Ovary (tissue), 9 donors: ENCODE results near the gene KCNK2. TPM values are rescaled to one million over a fixed set of nuclear protein-coding genes. Genes with fewer than 3 reads are reported as not detected.

ENCODE experiments used
- DNase-seq, 5 donors: peaks; one replicate each; pipeline ENCODE4 v3.0.0-alpha.2; 2019 to 2020
- H3K27ac ChIP-seq, 2 donors: fragments of 200-600 bp; one replicate each; pipeline versions ENCODE4 v1.5.1 to v1.8.0; 2019 to 2022
- H3K27me3 ChIP-seq: fragments of 200-600 bp; one replicate; pipeline ENCODE4 v1.8.0; 2022
- H3K36me3 ChIP-seq: fragments of 200-600 bp; sonication (generic); one replicate; pipeline ENCODE4 v1.5.1; 2019
- H3K4me1 ChIP-seq: one replicate; pipeline ENCODE4 v1.8.1; 2013; ENCODE audit warnings: mild to moderate bottlenecking, moderate library complexity; ENCODE audit not compliant: insufficient read depth
- H3K4me3 ChIP-seq: fragments of 200-600 bp; sonication (generic); one replicate; pipeline ENCODE4 v1.5.1; 2017
- H3K9me3 ChIP-seq, 2 donors: fragments of 200-600 bp in 1 of 2; sonication (generic) in 1 of 2; one replicate each; pipeline versions ENCODE4 v1.5.1 to v1.8.1; 2013 to 2019; ENCODE audit warnings: mild to moderate bottlenecking in 1 of 2, moderate library complexity in 1 of 2
- EP300 ChIP-seq: sonication (generic); formaldehyde crosslinking; IDR thresholded peaks from one replicate; pipeline ENCODE4 v1.6.1; 2017; ENCODE audit warnings: antibody characterized with exemption
- POLR2A ChIP-seq: fragments of 450-650 bp; IDR thresholded peaks from one replicate; pipeline ENCODE4 v1.6.1; 2017; ENCODE audit warnings: antibody characterized with exemption, mild to moderate bottlenecking, moderate library complexity
- WGBS, 3 donors: extraction: QIAGEN DNeasy Blood & Tissue Kit in 1 of 3; methylation state at CpG; one replicate each; pipeline versions ENCODE4 v1.1.5 to v1.1.7; 2013 to 2017; 5-methylcytosine and 5-hydroxymethylcytosine counted together
- intact Hi-C, 4 donors: fragments of 100-400 bp; cut with DNase I; formaldehyde crosslinking; loops; one replicate each; pipeline versions ENCODE4 v1.11.0 to v1.15.1; 2022 to 2023
- polyA plus RNA-seq, 2 donors: library from polyadenylated mRNA; stranded (reverse); fragments of 200-250 nt in 1 of 2; fragments of 350-450 nt in 1 of 2; fragmentation: Illumina TruSeq in 1 of 2; extraction: RNeasy Lipid Tissue Mini Kit (QIAGEN cat#74804) in 1 of 2; gene quantifications; one replicate each; pipeline ENCODE4 v1.2.3, GENCODE V29; 2013 to 2014
- total RNA-seq, 7 donors: library from RNA; depleted of rRNA in 2 of 7; stranded (reverse); fragments of >200 nt in 2 of 7; fragmentation: NEBNext Ultra II Directional in 3 of 7; extraction: Animal tissue kit (Norgen Biotek cat#: 25700) in 3 of 7; gene quantifications; one replicate each; pipeline versions ENCODE4 v1.1.0 to v1.2.4, GENCODE V29; 2016 to 2023
- TF ChIP-seq, protein P1 (sequence below), 3 donors: fragments of 450-650 bp in 2 of 3; fragments of 200-600 bp in 1 of 3; IDR thresholded peaks; one replicate each; pipeline versions ENCODE4 v1.5.1 to v1.8.0; 2016 to 2022; ENCODE audit warnings: antibody characterized with exemption in 3 of 3, mild to moderate bottlenecking in 1 of 3
- donor health status: DM: no; HTN: no; CAD: no; lungs with moderate emphysema.
- donor health status: DM: no; HTN: no; CAD: no.
- donor health status: Bipolar disorder and iron deficiency.
- donor health status: DM: yes; HTN: yes; CAD: no.
- donor health status: DM: no; HTN: no; CAD: no.
- donor health status: DM: yes; HTN: yes; CAD: no.

The KCNK2 gene
- total and polyA plus RNA-seq, 9 donors, result 0.36 to 13.0 (median 1.6) TPM

GRCh38 chr1:215071078-215071477 lies 11.5 kb upstream of the KCNK2 start:
- DNase-seq, result no peak
- intact Hi-C loops, result no loop called here
- 29 to 70% (median 33%) methylated on average over 1 of the region's 1 CpG for WGBS, 3 donors
- no peak overlapping the region for H3K4me3 ChIP-seq
- H3K27ac ChIP-seq, result no peak overlapping the region
- H3K36me3 ChIP-seq, result no peaks in the 10 kb centered on the region
- TF ChIP-seq, protein P1, sequence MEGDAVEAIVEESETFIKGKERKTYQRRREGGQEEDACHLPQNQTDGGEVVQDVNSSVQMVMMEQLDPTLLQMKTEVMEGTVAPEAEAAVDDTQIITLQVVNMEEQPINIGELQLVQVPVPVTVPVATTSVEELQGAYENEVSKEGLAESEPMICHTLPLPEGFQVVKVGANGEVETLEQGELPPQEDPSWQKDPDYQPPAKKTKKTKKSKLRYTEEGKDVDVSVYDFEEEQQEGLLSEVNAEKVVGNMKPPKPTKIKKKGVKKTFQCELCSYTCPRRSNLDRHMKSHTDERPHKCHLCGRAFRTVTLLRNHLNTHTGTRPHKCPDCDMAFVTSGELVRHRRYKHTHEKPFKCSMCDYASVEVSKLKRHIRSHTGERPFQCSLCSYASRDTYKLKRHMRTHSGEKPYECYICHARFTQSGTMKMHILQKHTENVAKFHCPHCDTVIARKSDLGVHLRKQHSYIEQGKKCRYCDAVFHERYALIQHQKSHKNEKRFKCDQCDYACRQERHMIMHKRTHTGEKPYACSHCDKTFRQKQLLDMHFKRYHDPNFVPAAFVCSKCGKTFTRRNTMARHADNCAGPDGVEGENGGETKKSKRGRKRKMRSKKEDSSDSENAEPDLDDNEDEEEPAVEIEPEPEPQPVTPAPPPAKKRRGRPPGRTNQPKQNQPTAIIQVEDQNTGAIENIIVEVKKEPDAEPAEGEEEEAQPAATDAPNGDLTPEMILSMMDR (IDR thresholded peaks at IDR 0.05), result no peak
- TF ChIP-seq POLR2A (no peak), EP300 (no peak)
- no peaks in the 10 kb centered on the region for H3K9me3 ChIP-seq
- no peaks in the 10 kb centered on the region for H3K4me1 ChIP-seq
- H3K27me3 ChIP-seq, result no peaks in the 10 kb centered on the region

DNA sequence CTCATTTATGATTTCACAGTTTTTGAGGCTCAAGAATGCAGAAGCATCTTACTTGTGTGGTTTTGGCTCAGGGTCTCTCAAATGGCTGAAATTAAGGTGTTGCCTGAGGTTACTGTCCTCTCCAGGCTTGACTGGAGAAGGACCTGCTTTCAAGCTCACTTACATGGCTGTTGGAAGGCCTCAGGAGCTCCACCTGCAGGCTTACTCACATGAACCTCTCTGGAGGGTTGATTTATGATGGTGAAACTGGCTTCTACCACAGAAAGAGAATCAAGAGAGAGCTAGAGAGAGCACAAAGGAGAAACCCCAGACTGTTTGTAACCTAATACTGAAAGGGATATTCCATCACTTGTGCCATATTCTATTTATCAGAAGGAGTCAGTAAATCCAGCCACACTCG lies 6.2 kb upstream of the KCNK2 start:
- no peak overlapping the region for H3K27ac ChIP-seq
- H3K9me3 ChIP-seq, result no peaks in the 10 kb centered on the region
- no peaks in the 10 kb centered on the region for H3K4me1 ChIP-seq
- H3K4me3 ChIP-seq, result no peak overlapping the region
- intact Hi-C loops, result no loop called here
- TF ChIP-seq EP300, result no peak
- no peak for TF ChIP-seq POLR2A
- TF ChIP-seq, protein P1 (IDR thresholded peaks at IDR 0.05), result no peak
- DNase-seq, result no peak
- H3K36me3 ChIP-seq, result no peaks in the 10 kb centered on the region
- H3K27me3 ChIP-seq, result no peaks in the 10 kb centered on the region
- 33 to 56% (median 40%) methylated on average over 1 of the region's 1 CpG for WGBS, 3 donors

GRCh38 chr1:215079456-215079855 lies 3.1 kb upstream of the KCNK2 start:
- no peak overlapping the region for H3K27ac ChIP-seq
- WGBS, 3 donors, result 23 to 37% (median 32%) methylated on average over 2 of the region's 2 CpGs
- no peak overlapping the region for H3K4me3 ChIP-seq
- intact Hi-C loops, result no loop called here
- H3K36me3 ChIP-seq, result no peaks in the 10 kb centered on the region
- H3K27me3 ChIP-seq, result no peaks in the 10 kb centered on the region
- no peak for TF ChIP-seq EP300
- no peak for TF ChIP-seq POLR2A
- TF ChIP-seq, protein P1 (IDR thresholded peaks at IDR 0.05), result no peak
- no peaks in the 10 kb centered on the region for H3K4me1 ChIP-seq
- DNase-seq, result no peak
- H3K9me3 ChIP-seq, result no peaks in the 10 kb centered on the region

DNA sequence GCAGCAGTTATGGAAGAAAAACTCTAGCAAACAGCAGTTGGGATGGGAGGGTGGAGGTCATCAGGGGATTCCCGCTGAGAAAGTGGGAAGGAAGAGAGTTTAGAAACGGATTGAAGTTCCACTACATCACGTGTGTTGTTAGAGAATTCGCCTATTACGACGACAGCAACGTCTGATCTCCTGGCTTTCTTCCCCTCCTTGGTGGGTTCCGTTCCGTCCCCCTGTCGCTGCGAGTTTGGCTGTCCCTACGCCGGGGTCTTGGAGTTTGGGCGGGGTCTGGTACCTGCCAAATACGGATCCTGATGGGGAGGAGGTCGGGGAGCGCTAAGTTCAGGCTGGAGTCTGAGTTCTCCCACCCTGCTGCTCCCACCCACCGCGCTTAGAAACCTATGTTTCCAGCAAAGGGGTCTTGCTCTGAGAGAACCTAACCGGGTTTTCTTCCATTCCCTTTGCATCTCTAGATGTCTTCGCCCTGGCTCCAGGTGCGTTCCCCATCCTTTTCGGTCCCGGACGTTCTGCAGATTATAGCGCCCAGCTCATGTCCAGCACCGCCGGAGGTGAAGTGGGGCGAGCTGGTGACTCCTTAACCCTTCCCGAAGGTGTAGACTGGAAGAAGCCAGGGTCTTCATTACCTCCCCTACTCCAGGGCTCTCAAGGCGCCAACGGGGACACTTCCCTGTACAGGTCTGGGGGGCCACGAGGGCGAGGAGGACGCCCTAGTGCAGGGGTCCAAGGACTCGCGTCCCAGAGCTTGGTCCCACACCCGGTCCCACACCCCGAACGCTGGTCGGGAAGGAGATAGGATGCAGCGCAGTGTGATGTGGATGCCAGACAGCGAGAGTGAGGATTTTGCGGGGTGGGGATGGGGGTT lies 641 bp upstream of the KCNK2 start:
- no peak overlapping the region for H3K4me3 ChIP-seq
- intact Hi-C loops, result no loop called here
- WGBS, 3 donors, result 1 to 3% (median 3%) methylated on average over 44 of the region's 44 CpGs
- DNase-seq, result no peak
- no peak overlapping the region for H3K27ac ChIP-seq
- TF ChIP-seq, protein P1 (IDR thresholded peaks at IDR 0.05), result no peak
- no peak for TF ChIP-seq EP300
- TF ChIP-seq POLR2A, result no peak
- no peaks in the 10 kb centered on the region for H3K4me1 ChIP-seq
- no peaks in the 10 kb centered on the region for H3K9me3 ChIP-seq
- H3K36me3 ChIP-seq, result no peaks in the 10 kb centered on the region
- no peaks in the 10 kb centered on the region for H3K27me3 ChIP-seq
